GM18861 (cell line): ENCODE measurements around the gene CHST13.

Source experiments
- ATAC-seq: cut with Tn5 transposase; IDR thresholded peaks from one replicate; pipeline ENCODE4 v1.9.1; 2021; ENCODE audit not compliant: unreplicated experiment

Gene CHST13

GRCh38 chr3:126552688-126553283 is 28.8 kb downstream of the CHST13 start:
- no peak for ATAC-seq

DNA sequence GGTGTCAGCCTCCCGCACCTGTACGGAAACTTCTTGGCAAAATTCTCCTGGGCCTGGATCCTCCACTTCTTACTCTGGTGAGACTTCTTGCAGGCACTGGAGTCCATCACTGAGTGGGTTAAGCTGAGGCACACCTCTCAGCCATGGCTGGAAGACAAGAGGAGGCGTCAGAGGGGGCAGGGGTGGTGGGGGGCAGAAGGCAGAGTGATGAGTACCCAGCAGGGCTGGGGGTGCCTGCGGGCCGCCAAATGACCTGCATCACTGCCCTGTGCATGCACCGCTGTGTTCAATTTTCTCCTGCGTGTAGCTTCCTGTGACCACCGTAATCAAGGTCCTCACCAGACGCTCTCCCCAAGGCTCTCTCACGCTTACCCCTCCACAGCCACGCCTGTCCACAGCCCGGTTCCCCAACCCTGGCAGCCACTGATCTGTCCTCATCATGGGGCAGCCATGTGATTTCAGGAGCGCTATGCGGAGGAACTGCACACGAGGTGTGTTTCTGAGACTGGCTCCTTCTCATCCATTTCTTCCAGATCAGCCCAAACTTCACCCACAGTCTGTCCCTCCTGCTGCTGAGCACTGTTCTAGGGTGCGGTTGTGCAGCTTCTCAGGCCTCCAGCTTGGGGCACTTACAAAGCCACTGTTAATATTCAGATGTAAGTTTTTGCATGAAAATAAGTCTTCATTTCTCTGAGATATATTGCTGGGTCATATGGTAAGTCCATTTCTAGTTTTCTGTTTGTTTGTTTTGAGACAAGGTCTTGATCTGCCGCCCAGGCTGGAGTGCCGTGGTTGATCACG is 29.5 kb downstream of the CHST13 start:
- no peak for ATAC-seq

DNA sequence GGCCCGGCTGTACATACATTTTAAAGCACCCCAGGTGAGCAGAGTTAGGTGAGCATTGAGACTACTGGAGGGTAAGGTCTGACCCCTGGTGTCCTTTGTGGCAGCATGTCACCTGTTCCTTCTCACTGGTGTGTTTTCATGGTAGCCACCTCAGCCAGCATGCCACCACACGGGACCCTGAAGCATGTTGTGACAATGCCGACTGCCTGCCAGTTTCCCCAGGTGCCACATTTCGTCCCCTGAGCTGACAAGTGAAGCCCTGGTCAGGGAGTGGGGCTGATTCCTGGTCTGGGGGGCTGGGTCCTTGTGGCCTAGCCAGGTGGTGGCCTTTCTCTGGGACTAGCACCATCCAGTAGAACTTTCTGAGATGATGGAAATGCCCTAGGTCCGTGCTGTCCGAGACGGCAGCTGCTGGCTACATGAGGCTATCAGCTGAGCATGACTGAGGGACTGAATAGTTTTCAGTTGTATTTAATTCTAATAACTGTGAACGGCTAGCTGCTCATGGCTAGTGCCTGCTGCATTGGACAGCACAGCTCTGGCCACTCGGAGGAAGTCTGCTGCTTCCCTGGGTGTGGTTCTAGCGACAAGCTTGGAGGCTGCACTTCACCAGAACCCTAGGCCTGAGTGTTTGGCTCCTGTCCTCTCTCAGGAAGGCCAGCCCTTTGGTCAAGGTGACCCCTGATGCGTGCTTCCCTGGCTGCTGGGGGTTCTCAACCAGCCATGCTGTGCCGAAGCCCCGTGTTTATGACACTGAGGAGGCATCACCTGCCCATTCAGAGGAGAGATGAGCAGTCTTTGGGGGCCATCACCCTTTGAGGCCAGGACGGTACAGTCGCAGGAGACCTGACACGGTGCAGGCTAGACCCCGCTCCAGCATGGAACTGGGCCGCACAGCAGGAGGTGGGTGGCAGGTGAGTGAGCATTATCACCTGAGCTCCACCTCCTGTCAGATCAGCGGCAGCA is 30.9 kb downstream of the CHST13 start:
- ATAC-seq = no peak

- no peak for ATAC-seq
Observed at GRCh38 chr3:126555795-126556636, 32.1 kb downstream of the CHST13 start.

DNA sequence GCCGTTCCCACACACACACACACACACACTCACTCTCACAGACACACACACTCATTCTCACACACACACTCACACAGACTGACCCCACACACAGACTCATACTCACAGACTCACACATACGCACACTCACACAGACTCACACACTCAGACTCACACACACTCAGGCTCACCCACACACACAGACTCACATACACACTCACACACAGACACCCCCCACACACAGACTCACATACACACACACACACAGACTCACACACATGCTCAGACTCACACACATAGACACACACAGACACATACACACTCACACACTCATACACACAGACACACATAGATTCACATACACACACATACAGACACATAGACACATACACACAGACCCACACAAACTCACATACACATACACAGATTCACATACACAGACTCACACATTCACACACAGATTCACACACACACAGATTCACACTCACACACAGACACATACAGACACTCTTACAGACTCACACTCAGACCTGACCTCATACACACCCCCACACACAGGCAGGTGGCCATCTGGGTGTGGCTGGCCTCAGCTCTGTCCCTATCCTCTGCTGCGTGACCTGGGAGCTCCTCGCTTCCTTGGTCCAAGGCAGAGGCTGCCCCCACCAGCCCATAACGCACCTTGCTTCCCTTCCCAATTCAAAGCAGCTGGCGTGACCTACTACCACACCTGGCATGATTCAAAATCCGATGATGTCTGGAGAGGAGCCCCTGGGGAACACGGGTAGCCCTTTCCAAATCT is 32.9 kb downstream of the CHST13 start:
- no peak for ATAC-seq

- no peak for ATAC-seq
Observed at GRCh38 chr3:126557415-126557745, 33.4 kb downstream of the CHST13 start.

DNA sequence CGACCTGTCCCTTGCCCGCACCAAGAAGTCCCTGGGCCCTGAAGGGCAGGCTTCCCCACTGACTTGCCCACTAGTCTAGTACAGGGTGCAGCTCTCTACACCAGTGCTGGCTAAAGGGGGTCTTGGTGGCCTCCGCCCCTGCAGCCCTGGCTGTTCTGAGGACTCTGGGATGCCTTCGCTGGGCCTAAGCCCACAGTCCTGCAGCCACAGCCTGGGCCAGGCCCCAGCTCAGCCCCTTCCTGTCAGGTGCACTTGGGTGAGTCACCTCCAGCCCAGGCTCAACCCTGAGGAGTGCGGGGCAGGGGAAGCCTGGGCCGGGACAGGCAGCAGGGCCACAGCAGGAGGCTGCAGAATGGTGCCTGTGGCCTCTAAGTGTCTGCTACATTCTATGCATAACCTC is 33.8 kb downstream of the CHST13 start:
- no peak for ATAC-seq

GRCh38 chr3:126558336-126559071 is 34.5 kb downstream of the CHST13 start, which contains the start of gene C3orf22:
Gene C3orf22 (minus strand): TSS chr3:126558932. CDS start chr3:126553390, 5,542 bp downstream.
- no peak for ATAC-seq

GRCh38 chr3:126562737-126563276 is 38.9 kb downstream of the CHST13 start:
- ATAC-seq = no peak

GRCh38 chr3:126567696-126568438 is 43.9 kb downstream of the CHST13 start:
- ATAC-seq = no peak

GRCh38 chr3:126568776-126569342 is 44.9 kb downstream of the CHST13 start:
- no peak for ATAC-seq

- ATAC-seq = no peak
Observed at GRCh38 chr3:126569390-126569975, 45.5 kb downstream of the CHST13 start.

GRCh38 chr3:126570103-126570541 is 46.2 kb downstream of the CHST13 start:
- ATAC-seq = no peak

DNA sequence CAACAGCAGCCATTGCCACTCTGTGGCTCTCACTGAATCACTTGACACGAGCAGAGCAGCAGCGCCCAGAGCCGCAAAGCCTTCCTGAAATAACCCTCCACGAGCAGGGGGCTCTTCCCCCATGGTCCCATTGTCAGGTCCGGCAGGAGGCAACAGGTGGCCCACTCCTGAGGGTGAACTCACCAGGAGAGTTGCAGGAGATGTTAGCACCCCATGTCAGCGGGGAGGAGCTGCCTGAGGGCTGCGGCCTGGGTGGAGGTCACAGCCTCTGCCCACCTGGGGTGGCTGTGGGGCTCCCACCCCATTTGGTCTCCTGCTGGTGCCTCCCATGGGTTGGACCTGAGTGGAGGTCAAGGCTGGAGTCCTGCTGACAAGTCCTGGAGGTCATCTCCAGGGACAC is 47.1 kb downstream of the CHST13 start:
- no peak for ATAC-seq

DNA sequence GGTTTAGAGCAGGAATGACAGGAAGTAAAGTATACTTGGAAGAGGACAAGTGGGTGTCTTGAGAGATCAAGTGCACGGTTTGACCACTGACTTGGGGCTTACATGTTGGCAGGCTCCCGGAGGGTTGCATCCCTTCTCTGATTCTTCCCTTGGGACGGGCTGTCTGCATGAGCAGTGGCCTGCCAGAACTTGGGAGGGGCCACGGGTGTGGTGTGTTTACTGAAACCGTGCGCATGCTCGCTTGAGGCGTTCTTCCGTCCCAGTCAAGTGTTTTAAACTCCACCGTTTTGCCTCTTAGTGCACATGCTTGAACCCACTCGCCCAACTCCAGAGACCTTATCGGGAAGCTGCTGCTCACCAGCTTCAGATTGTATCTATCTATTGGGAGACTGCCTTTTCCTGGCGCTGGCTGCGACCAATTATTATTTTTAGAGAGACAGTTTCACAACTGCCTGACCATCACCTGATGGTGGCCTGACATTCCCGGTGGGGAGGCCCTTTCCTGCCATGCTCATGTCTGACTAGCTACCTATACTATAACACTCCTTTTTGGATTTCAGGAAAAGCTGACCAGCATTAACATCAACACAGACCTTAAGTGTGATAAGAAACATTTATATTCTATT is 49.6 kb downstream of the CHST13 start:
- ATAC-seq = no peak

DNA sequence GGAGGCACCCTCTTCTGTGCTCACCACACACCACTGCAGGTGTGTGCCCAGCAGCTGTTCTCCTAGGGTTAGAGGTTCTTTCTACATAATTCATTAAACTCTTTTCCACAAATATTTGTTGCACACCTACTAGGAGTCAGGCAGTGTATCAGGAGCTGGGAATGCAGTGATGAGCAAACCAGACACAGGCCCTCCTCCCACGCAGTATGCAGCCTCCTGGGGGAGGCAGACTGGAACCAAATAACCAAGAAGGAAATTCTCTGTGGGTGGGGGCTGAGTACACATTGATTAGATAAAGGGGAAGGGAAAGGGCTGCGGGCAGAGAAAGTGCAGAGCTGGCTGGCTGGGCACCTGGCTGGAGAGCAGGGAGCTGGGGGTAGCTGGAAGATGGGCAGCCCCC is 53.3 kb downstream of the CHST13 start:
- no peak for ATAC-seq

DNA sequence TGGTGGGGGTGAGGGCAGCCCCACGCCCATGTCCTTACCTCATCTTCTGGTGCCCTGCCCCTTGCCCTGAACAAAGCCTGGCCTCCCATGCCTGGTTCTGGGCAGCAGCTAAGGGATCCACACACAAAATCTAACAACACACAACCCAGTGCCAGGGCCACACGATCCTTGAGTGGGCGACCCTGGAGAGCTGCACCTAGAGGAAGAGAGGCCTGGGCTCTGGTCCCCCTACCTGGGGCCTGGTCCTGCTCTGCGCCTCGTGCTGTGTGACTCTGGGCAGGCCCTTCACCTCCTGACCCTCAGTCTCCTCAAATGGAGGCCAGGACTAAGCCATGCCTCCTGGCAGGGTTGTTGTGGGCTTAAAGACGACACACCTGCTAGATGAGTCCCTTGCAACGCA is 54.7 kb downstream of the CHST13 start:
- ATAC-seq = no peak
